Mammary epithelial cell (primary cell): ENCODE results near the gene RAB25.

ENCODE experiments used
- EZH2 ChIP-seq: IDR thresholded peaks from 2 replicates; pipeline ENCODE4 v1.6.1; 2012; ENCODE audit warnings: low read length, inconsistent platforms, borderline replicate concordance
- TF ChIP-seq, protein P1 (sequence below), 2 donors: IDR thresholded peaks in 1 of 2; conservative IDR thresholded peaks in 1 of 2; 2 replicates each; pipeline ENCODE4 v1.5.1; 2011 to 2012; ENCODE audit warnings: inconsistent platforms in 2 of 2, low read length in 2 of 2, mild to moderate bottlenecking in 2 of 2, control low read depth in 1 of 2, low read depth in 1 of 2; ENCODE audit not compliant: insufficient read depth in 1 of 2; ENCODE audit errors: extremely low read depth in 1 of 2

DNA sequence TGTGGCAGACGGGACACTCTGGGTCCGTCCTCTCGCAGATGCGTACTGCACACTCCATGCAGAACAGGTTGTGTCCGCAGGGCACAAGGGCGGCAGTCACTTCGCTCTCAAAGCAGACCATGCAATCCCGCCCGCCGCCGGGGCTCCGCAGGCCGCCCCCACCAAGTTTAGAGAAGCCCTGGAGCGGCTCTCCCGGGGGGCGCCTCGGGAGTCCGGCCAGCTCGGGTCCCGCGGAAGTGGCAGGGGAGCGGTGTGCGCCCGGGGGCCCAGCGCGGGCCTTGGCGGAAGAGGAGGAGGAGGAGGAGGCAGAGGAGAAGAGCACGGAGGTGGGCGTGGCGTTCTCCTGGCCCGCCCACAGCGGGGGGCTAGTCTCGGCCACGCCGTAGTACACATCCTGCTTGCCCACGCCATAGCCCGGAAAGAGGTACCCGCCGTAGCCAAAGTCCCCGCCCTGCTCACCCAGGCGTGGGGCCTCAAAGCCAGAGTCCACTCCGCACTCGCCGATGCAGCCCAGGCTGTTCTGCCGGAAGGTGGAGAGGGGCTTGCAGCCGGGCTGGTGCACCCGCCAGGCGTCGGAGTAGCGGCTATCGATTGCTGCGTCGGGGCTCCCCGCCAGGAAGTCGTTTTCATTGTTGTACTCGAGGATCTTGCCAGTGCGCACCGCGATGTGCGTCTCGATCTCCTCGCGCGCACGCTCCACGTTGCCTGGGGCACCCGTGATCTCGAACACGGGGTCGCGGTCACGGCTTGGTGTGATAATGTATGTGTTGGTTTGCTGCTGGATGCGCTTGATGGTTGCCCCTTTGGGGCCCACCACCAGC lies 15.9 kb downstream of the RAB25 start:
- TF ChIP-seq, protein P1, sequence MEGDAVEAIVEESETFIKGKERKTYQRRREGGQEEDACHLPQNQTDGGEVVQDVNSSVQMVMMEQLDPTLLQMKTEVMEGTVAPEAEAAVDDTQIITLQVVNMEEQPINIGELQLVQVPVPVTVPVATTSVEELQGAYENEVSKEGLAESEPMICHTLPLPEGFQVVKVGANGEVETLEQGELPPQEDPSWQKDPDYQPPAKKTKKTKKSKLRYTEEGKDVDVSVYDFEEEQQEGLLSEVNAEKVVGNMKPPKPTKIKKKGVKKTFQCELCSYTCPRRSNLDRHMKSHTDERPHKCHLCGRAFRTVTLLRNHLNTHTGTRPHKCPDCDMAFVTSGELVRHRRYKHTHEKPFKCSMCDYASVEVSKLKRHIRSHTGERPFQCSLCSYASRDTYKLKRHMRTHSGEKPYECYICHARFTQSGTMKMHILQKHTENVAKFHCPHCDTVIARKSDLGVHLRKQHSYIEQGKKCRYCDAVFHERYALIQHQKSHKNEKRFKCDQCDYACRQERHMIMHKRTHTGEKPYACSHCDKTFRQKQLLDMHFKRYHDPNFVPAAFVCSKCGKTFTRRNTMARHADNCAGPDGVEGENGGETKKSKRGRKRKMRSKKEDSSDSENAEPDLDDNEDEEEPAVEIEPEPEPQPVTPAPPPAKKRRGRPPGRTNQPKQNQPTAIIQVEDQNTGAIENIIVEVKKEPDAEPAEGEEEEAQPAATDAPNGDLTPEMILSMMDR (conservative IDR thresholded peaks at IDR 0.05 in 1 of 2, IDR thresholded peaks at IDR 0.05 in 1 of 2; ENCODE audit: extremely low read depth in 1 of 2, insufficient read depth in 1 of 2, low read depth in 1 of 2, low read length in 2 of 2) = no peak
- no peak for TF ChIP-seq EZH2
